ENCODE results near the gene CBLC.

Gene CBLC

DNA sequence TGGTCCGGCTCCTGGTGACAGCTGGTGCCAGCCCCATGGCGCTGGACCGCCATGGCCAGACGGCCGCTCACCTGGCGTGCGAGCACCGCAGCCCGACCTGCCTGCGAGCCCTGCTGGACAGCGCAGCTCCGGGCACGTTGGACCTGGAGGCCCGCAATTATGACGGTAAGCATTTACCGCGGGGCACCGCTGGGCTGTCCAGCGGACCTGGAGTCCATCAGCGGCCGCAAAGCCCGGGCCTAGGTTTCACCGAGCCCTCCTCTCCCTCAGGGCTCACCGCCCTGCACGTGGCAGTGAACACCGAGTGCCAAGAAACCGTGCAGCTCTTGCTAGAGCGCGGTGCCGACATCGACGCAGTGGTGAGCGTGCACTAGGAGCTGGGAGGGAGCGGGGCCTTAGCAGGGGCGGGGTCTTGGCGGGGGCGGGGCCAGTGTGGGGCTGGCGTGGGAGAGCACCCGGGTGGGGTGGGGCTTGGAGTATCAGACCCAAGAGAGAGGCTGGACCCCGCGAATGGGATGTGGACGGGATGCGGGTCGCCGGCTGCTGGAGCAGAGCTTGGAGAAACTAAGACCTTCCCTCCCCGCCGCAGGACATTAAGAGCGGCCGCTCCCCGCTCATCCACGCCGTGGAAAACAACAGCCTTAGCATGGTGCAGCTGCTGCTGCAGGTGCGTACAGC is 20.5 kb upstream of the CBLC start:
- DNase-seq (ENCODE audit: low read depth) = peak; percentile 65
- H3K4me3 ChIP-seq (ENCODE audit: low read length) = peak overlapping the region; percentile 55
- no peak for TF ChIP-seq CTCF (conservative IDR thresholded peaks at IDR 0.05; ENCODE audit: low read length)

DNA sequence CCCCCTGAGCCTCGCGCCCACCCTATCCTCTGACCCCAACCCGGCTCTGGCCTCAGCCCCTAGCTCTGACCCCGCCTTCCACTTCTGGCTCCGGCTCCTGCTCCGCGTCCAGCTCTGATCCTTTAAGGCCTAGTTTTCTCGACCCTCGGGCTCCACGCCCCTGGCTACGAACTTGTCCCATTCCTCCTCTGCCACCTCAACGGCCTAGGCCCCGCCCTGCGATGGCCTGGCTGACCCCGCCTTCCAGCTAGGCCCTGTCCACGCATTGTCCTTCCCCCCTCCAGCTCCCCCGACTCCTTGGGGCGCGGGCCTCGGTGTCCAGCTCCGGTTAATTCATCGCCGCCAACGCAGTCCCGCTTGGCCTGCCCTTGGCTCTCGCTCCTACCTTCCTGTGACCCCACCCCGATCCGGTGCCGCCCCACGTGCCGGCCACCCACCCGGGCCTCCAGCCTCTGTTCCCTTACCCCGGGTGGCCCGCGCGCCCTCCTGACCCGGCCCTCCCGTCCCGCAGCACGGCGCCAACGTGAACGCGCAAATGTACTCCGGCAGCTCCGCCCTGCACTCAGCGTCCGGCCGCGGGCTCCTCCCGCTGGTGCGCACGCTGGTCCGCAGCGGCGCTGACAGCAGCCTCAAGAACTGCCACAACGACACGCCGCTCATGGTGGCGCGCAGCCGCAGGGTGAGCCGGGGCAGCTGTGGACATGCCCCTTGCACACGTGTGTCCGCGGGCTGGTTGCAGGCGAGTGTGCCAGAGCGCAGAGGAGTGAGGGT is 19.8 kb upstream of the CBLC start:
- peak overlapping the region; percentile 55 for H3K4me3 ChIP-seq (ENCODE audit: low read length)
- peak; percentile 53 for DNase-seq (ENCODE audit: low read depth)
- no peak for TF ChIP-seq CTCF (conservative IDR thresholded peaks at IDR 0.05; ENCODE audit: low read length)

DNA sequence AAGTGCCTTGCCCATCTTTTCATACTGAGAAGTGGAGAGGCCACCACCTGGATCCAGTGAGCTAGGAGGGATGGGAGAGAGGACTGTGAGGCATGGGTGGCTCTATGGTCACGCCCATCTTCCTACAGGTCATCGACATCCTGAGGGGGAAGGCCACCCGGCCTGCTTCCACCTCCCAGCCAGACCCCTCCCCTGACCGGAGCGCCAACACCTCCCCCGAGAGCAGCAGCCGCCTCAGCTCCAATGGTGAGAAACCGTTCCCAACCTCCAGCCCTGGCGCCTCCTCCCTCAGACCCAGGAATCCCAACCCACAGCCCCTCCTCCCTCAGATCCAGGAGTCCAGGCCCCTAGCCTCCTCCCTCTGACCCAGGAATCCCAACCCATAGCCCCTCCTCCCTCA is 19.1 kb upstream of the CBLC start:
- H3K4me3 ChIP-seq (ENCODE audit: low read length) = peak overlapping the region; percentile 55
- TF ChIP-seq CTCF (conservative IDR thresholded peaks at IDR 0.05; ENCODE audit: low read length) = no peak
- DNase-seq (ENCODE audit: low read depth) = no peak

DNA sequence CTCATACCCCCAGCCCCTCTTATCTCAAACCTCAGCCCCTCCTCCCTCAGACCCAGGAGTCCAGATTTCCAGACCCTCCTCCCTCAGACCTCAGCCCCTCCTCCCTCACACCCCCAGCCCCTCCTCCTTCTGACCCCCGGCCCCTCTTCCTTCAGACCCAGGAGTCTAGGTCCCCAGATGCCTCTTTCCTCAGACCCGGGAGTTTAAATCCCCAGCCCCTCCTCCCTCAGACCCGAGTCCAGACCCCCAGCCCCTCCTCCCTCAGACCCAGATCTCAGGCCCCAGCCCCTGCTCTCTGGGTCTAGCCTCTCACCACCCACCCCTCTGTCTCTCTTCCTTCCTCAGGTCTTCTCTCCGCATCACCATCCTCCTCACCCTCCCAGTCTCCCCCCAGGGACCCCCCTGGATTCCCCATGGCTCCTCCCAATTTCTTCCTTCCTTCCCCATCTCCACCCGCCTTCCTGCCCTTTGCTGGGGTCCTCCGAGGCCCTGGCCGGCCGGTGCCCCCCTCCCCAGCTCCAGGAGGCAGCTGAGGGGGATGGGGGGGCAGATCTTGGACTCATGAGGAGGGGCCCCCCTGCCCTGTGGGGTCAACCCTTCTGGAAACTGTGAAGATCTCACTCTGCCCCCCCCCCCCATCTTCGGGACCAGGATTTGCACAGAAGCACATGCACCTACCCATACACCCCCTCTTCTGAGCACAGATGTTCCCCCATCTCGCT is 18.4 kb upstream of the CBLC start:
- H3K4me3 ChIP-seq (ENCODE audit: low read length) = no peak overlapping the region
- TF ChIP-seq CTCF (conservative IDR thresholded peaks at IDR 0.05; ENCODE audit: low read length) = no peak
- no peak for DNase-seq (ENCODE audit: low read depth)

- no peak for DNase-seq (ENCODE audit: low read depth)
- H3K4me3 ChIP-seq (ENCODE audit: low read length) = no peak overlapping the region
- TF ChIP-seq CTCF (conservative IDR thresholded peaks at IDR 0.05; ENCODE audit: low read length) = no peak
Observed at GRCh38 chr19:44762038-44762437, 15.7 kb upstream of the CBLC start.

DNA sequence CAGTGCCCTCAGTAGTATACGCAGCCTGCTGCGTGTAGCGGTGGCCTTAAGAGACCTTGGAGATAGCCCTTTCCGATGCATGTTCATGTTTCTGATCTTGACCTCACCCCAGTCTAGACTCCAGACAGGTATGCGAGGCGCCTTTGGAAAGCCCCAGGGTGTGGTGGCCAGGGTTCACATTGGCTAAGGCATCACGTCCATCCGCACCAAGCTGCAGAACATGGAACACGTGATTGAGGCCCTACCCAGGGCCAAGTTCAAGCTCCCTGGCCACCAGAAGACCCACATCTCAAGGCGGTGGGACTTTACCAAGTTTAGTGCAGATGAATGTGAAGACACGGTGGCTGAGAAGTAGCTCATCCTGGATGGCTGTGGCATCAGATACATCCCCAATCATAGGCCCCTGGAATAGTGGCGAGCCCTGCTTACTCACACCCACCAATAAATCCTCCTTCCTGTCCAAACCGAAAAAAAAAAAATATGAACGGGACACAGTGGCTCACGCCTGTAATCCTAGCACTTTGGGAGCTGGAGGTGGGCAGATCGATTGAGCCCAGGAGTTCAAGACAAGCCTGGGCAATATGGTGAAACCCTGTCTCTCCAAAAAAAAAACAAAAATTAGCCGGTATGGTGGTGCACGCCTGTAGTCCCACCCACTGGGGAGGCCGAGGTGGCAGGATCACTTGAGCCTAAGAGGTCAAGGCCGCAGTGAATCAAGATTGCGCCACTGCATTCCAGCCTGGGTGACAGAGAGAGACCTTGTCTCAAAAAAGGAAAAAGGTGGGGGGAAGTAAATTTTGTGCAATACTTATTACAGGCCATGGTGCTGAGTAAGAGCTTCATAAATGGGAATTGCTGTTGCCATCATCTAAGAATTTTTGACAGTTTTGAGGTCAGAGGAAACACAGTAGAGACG is 12.4 kb upstream of the CBLC start:
- TF ChIP-seq CTCF (conservative IDR thresholded peaks at IDR 0.05; ENCODE audit: low read length) = no peak
- H3K4me3 ChIP-seq (ENCODE audit: low read length) = no peak overlapping the region
- DNase-seq (ENCODE audit: low read depth) = peak; percentile 51
